Esophagus squamous epithelium (tissue), 5 donors: ENCODE data around the gene SNX32. TPM values are rescaled to one million over a fixed set of nuclear protein-coding genes. Genes with fewer than 3 reads are reported as not detected.

Source experiments
- DNase-seq: peaks from one replicate; lab custom pipeline; 2025; lab: John Stamatoyannopoulos, UW
- H3K27ac ChIP-seq, 4 donors: fragments of 200-600 bp; sonication (generic); one replicate each; pipeline ENCODE4 v1.5.1; 2016 to 2019; ENCODE audit warnings: mild to moderate bottlenecking in 1 of 4
- H3K27me3 ChIP-seq, 4 donors: fragments of 200-600 bp; sonication (generic); 1 replicate in 3 of 4; 2 replicates in 1 of 4; pipeline versions ENCODE4 v1.5.1 to v1.6.0; 2017 to 2021; ENCODE audit warnings: antibody characterized with exemption in 1 of 4
- H3K36me3 ChIP-seq, 3 donors: fragments of 200-600 bp; sonication (generic); one replicate each; pipeline ENCODE4 v1.5.1; 2016 to 2019
- H3K4me1 ChIP-seq, 3 donors: fragments of 200-600 bp; sonication (generic); one replicate each; pipeline ENCODE4 v1.5.1; 2017 to 2019
- H3K4me3 ChIP-seq, 4 donors: fragments of 200-600 bp; sonication (generic); 1 replicate in 3 of 4; 2 replicates in 1 of 4; pipeline ENCODE4 v1.5.1; 2016 to 2019; ENCODE audit warnings: mild to moderate bottlenecking in 2 of 4, moderate library complexity in 1 of 4
- H3K9me3 ChIP-seq, 3 donors: fragments of 200-600 bp; sonication (generic); one replicate each; pipeline ENCODE4 v1.5.1; 2016 to 2019
- CTCF ChIP-seq, 6 experiments: fragments of 450-650 bp in 4 of 6; fragments of 200-600 bp in 2 of 6; sonication (generic) in 2 of 6; IDR thresholded peaks; one replicate each; pipeline ENCODE4 v1.5.1; 2016 to 2019; ENCODE audit warnings: antibody characterized with exemption in 6 of 6, mild to moderate bottlenecking in 4 of 6, moderate library complexity in 4 of 6
- POLR2A ChIP-seq, 4 donors: fragments of 450-650 bp; IDR thresholded peaks; one replicate each; pipeline ENCODE4 v1.6.1; 2017; ENCODE audit warnings: antibody characterized with exemption in 4 of 4, mild to moderate bottlenecking in 4 of 4, moderate library complexity in 3 of 4
- WGBS, 2 donors: methylation state at CpG; one replicate each; pipeline ENCODE4 v1.1.5; 2018; 5-methylcytosine and 5-hydroxymethylcytosine counted together
- intact Hi-C: fragments of 100-400 bp; cut with DNase I; formaldehyde crosslinking; loops from one replicate; pipeline ENCODE4 v1.15.0; 2022
- total RNA-seq, 4 donors: library from RNA; depleted of rRNA; stranded (reverse); fragments of >200 nt; gene quantifications; one replicate each; pipeline ENCODE4 v1.1.0, GENCODE V29; 2016
- donor health status: DM: yes; HTN: yes; CAD: no.

Gene SNX32
- total RNA-seq, 4 donors from 2014 or later: 0.38 TPM; not detected in 3

GRCh38 chr11:65864706-65865471, 31.1 kb downstream of the SNX32 start:
- Histone ChIP-seq H3K4me1 (peaks cover 13 to 44% (median 16%) of the 10 kb centered on the region in 3 donors), H3K27ac (no peak overlapping the region), H3K27me3 (no peaks in the 10 kb centered on the region), H3K9me3 (no peaks in the 10 kb centered on the region), H3K36me3 (peaks cover 17 to 69% (median 39%) of the 10 kb centered on the region in 3 donors), H3K4me3 (no peak overlapping the region)
- WGBS, 2 donors: 75 to 85% methylated on average over 4 to 12 of the region's 18 CpGs
- DNase-seq: no peak
- TF ChIP-seq POLR2A (IDR thresholded peaks at IDR 0.05): no peak
- TF ChIP-seq CTCF (IDR thresholded peaks at IDR 0.05): no peak
- intact Hi-C loops: no loop called here

- DNase-seq: no peak
- intact Hi-C loops: no loop called here
- H3K4me1 ChIP-seq: peaks cover 10 to 49% (median 16%) of the 10 kb centered on the region in 3 donors
- WGBS, 2 donors: 85 to 90% methylated on average over 3 to 5 of the region's 9 CpGs
- H3K27ac ChIP-seq: no peak overlapping the region
- no peaks in the 10 kb centered on the region for H3K9me3 ChIP-seq
- no peak overlapping the region for H3K4me3 ChIP-seq
- no peaks in the 10 kb centered on the region for H3K27me3 ChIP-seq
- H3K36me3 ChIP-seq: peaks cover 17 to 69% (median 39%) of the 10 kb centered on the region in 3 donors
- TF ChIP-seq CTCF (IDR thresholded peaks at IDR 0.05): no peak
- no peak for TF ChIP-seq POLR2A (IDR thresholded peaks at IDR 0.05)
These were observed 31.9 kb downstream of the SNX32 start for GRCh38 chr11:65865550-65866172.

GRCh38 chr11:65866509-65867283, 32.9 kb downstream of the SNX32 start:
- Histone ChIP-seq H3K27ac (no peak overlapping the region), H3K4me3 (no peak overlapping the region), H3K4me1 (peaks cover 3 to 49% (median 16%) of the 10 kb centered on the region in 3 donors), H3K27me3 (no peaks in the 10 kb centered on the region), H3K9me3 (no peaks in the 10 kb centered on the region), H3K36me3 (peaks cover 17 to 67% (median 39%) of the 10 kb centered on the region in 3 donors)
- intact Hi-C loops: no loop called here
- TF ChIP-seq POLR2A (IDR thresholded peaks at IDR 0.05): no peak
- TF ChIP-seq CTCF (IDR thresholded peaks at IDR 0.05): no peak
- WGBS, 2 donors: 76 to 95% methylated on average over 11 to 15 of the region's 21 CpGs
- no peak for DNase-seq

DNA sequence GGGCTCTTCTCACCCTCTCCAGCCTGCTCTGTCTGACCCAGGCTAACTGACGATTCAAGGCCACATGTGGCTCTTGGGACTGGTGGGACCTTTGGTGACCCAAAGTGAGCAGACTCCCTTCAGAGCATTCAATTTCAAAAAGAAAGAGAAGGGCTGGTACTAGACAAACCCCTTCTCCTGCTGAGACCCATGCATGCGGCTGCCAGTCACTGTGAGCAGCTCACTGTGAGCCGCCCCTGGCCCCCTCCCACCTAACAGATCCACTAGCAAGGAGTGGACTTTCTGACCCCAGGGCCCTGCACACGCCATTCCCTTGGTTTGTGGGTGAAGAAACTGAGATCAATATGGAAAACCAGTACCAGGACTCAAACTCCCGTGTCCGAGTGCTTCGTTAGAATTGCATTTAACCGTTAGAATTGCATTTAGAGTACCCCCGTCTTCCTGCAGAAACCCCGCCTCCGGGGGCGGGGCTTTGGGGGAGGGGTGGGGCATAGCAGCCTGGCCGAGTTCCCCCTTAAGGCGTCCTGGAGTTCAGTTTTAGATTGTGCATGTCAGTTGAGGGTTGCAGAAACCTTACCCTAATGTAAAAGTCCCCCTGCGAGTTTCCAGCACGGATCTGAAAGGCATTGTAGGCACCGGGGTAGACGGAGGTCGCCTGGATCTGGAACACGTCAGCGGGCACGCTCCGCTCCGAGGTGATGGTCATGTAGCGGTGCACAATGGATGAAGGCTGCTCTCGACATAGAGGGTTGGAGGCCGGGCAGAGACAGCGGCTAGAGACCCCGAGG, 33.7 kb downstream of the SNX32 start:
- whole genome bisulfite sequencing, 2 donors: 68 to 84% methylated on average over 13 to 20 of the region's 29 CpGs
- H3K4me1 ChIP-seq: peaks cover 3 to 49% (median 11%) of the 10 kb centered on the region in 3 donors
- TF ChIP-seq CTCF (IDR thresholded peaks at IDR 0.05): no peak
- TF ChIP-seq POLR2A (IDR thresholded peaks at IDR 0.05): no peak
- no peak for DNase-seq
- H3K9me3 ChIP-seq: no peaks in the 10 kb centered on the region
- H3K36me3 ChIP-seq: peaks cover 17 to 59% (median 31%) of the 10 kb centered on the region in 3 donors
- H3K27me3 ChIP-seq: no peaks in the 10 kb centered on the region
- intact Hi-C loops: no loop called here
- H3K4me3 ChIP-seq: no peak overlapping the region
- H3K27ac ChIP-seq: no peak overlapping the region
